HepG2 (cell line): ENCODE data around the gene CSTF3.

ENCODE experiments used
- ARNTL ChIP-seq: sonication (generic); formaldehyde crosslinking; IDR thresholded peaks from 2 replicates; pipeline ENCODE4 v1.4.0; 2020; ENCODE audit warnings: mild to moderate bottlenecking, missing genetic modification reagents
- BRCA1 ChIP-seq: sonication (generic); formaldehyde crosslinking; IDR thresholded peaks from 2 replicates; pipeline ENCODE4 v1.4.0; 2020; ENCODE audit warnings: missing genetic modification reagents
- JUN ChIP-seq: sonication (generic); formaldehyde crosslinking; IDR thresholded peaks from 2 replicates; pipeline ENCODE4 v1.4.0; 2020; ENCODE audit warnings: mild to moderate bottlenecking, missing genetic modification reagents
- POLR2A ChIP-seq, 2 experiments: IDR thresholded peaks; 2 replicates each; pipeline ENCODE4 v1.6.1; 2011; ENCODE audit warnings: low read depth in 2 of 2, low read length in 2 of 2, mild to moderate bottlenecking in 1 of 2, moderate library complexity in 1 of 2; ENCODE audit not compliant: insufficient read depth in 1 of 2
- SMC3 ChIP-seq: IDR thresholded peaks from 2 replicates; pipeline ENCODE4 v1.6.1; 2011; ENCODE audit warnings: low read length, improper control_type of control experiment
- TAF1 ChIP-seq: sonication (generic); formaldehyde crosslinking; IDR thresholded peaks from 2 replicates; pipeline ENCODE4 v1.4.0; 2020; ENCODE audit warnings: missing genetic modification reagents
- TAF15 ChIP-seq: fragments of 200-400 bp; formaldehyde crosslinking; IDR thresholded peaks from one replicate; pipeline ENCODE4 v1.6.1; 2018; ENCODE audit warnings: mild to moderate bottlenecking, low read depth, low read length; ENCODE audit not compliant: poor library complexity, severe bottlenecking
- ZMYM2 ChIP-seq: sonication (generic); formaldehyde crosslinking; IDR thresholded peaks from 2 replicates; pipeline ENCODE4 v1.8.0; 2022; ENCODE audit warnings: mild to moderate bottlenecking, missing genetic modification reagents
- ZNF180 ChIP-seq: sonication (generic); formaldehyde crosslinking; IDR thresholded peaks from 2 replicates; pipeline ENCODE4 v1.4.0; 2020; ENCODE audit warnings: low read depth, missing genetic modification reagents, borderline replicate concordance
- ZNF652 ChIP-seq: IDR thresholded peaks from 2 replicates; pipeline ENCODE4 v1.6.1; 2016; ENCODE audit warnings: low read depth, borderline replicate concordance
- TF ChIP-seq, protein P1 (sequence below): sonication (generic); formaldehyde crosslinking; IDR thresholded peaks from 2 replicates; pipeline ENCODE4 v1.5.0; 2020; ENCODE audit warnings: mild to moderate bottlenecking, missing genetic modification reagents, moderate library complexity
- TF ChIP-seq, protein P2 (sequence below): IDR thresholded peaks from 2 replicates; pipeline ENCODE4 v1.6.1; 2012; ENCODE audit warnings: inconsistent platforms
- TF ChIP-seq, protein P3 (sequence below): IDR thresholded peaks from 2 replicates; pipeline ENCODE4 v1.6.1; 2016; ENCODE audit warnings: mild to moderate bottlenecking, missing biosample characterization, missing genetic modification reagents

DNA sequence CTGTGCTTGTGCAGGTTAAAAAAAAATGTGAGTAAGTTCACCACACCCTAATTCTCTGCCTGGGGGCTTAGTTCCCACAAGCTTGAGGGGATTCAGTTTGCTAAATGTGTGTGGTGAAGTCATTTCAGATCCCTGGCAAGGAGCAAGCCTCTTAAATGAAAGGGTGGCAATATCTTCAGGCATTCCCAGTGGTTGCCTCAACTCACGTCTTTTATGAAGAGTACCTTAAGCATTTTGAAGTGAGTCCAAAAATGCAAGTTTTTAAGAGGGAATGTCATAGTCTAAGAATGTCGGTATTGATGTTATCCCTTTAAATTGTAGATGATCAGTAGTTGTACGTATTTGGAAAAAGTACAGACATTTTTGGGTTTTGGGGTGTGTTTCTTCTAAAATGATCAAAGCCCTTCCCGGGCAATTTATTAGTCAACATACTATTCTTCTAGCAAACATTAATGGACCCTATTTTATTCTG lies 117.0 kb downstream of the CSTF3 start:
- TF ChIP-seq POLR2A (IDR thresholded peaks at IDR 0.05; ENCODE audit: insufficient read depth in 1 of 2, low read depth in 2 of 2, low read length in 2 of 2) (no peak), JUN (CRISPR knock-in tag) (no peak), TAF1 (CRISPR knock-in tag) (no peak), ZNF180 (CRISPR knock-in tag) (no peak), TAF15 (no peak), ZNF652 (CRISPR knock-in tag) (no peak), ARNTL (CRISPR knock-in tag) (no peak), SMC3 (no peak), ZMYM2 (CRISPR knock-in tag) (no peak), BRCA1 (CRISPR knock-in tag) (no peak)
- TF ChIP-seq, protein P1, sequence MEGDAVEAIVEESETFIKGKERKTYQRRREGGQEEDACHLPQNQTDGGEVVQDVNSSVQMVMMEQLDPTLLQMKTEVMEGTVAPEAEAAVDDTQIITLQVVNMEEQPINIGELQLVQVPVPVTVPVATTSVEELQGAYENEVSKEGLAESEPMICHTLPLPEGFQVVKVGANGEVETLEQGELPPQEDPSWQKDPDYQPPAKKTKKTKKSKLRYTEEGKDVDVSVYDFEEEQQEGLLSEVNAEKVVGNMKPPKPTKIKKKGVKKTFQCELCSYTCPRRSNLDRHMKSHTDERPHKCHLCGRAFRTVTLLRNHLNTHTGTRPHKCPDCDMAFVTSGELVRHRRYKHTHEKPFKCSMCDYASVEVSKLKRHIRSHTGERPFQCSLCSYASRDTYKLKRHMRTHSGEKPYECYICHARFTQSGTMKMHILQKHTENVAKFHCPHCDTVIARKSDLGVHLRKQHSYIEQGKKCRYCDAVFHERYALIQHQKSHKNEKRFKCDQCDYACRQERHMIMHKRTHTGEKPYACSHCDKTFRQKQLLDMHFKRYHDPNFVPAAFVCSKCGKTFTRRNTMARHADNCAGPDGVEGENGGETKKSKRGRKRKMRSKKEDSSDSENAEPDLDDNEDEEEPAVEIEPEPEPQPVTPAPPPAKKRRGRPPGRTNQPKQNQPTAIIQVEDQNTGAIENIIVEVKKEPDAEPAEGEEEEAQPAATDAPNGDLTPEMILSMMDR, result no peak
- TF ChIP-seq, protein P2, sequence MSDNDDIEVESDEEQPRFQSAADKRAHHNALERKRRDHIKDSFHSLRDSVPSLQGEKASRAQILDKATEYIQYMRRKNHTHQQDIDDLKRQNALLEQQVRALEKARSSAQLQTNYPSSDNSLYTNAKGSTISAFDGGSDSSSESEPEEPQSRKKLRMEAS, result no peak
- TF ChIP-seq, protein P3, sequence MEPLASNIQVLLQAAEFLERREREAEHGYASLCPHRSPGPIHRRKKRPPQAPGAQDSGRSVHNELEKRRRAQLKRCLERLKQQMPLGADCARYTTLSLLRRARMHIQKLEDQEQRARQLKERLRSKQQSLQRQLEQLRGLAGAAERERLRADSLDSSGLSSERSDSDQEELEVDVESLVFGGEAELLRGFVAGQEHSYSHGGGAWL, result no peak
